Stimulated activated CD8-positive, alpha-beta memory T cell treated with anti-CD3 and anti-CD28 coated beads, Interleukin-12 subunit alpha, Interleukin-12 subunit beta, amount 100 ng/mL, for 24 hours (primary cell): Measurements from ENCODE around the gene HDC.
A peak's percentile ranks its signal among the peaks of the same experiment; 100 is the strongest.

Source experiments
- DNase-seq: peaks from one replicate; pipeline ENCODE4 v3.0.0-alpha.2; 2020; ENCODE audit errors: extremely low read depth

Gene HDC, protein sequence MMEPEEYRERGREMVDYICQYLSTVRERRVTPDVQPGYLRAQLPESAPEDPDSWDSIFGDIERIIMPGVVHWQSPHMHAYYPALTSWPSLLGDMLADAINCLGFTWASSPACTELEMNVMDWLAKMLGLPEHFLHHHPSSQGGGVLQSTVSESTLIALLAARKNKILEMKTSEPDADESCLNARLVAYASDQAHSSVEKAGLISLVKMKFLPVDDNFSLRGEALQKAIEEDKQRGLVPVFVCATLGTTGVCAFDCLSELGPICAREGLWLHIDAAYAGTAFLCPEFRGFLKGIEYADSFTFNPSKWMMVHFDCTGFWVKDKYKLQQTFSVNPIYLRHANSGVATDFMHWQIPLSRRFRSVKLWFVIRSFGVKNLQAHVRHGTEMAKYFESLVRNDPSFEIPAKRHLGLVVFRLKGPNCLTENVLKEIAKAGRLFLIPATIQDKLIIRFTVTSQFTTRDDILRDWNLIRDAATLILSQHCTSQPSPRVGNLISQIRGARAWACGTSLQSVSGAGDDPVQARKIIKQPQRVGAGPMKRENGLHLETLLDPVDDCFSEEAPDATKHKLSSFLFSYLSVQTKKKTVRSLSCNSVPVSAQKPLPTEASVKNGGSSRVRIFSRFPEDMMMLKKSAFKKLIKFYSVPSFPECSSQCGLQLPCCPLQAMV

DNA sequence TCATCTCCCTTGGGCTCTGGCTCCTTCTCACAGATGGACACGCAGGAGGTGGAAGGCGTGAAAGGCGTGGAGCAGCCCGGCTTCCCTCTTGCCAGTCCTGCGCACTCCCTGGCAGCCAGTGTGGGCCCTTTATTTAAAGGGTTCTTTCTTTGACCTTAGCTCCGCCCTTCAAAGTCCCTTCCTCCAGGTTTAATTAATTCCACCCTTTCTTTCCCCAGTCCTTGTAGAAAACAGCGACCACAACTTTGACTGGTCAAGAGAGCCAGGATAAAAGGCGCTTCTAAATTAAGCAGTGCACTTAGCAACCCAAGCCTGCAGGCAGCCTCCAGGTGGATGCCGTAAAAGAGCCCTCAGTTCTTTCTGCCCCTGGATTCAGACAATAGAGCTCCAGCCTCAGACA, at the start of gene HDC:
HDC (minus strand) TSS at position 107 of the 400 bp plus-strand sequence; CDS start at position 4, 103 bp downstream.
- DNase-seq, result no peak

DNA sequence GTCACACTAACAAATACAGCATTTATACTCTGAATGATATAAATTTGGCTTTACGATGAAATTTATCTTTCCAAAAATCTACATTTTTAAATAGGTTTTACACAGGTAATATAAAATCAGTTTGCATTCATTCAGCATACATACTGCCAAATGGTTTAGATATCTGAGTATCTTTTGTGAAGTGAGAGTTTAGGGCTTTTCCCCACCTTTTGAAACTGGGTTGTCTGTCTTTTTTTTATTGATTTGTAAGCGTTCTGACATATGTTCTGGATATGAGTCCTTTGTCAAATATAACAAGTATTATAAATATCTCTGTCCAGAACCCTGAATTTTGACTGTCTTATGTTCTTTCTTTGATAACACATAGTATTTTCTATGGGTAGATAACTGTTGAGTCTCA, 47.1 kb upstream of the HDC start:
- no peak for DNase-seq

DNA sequence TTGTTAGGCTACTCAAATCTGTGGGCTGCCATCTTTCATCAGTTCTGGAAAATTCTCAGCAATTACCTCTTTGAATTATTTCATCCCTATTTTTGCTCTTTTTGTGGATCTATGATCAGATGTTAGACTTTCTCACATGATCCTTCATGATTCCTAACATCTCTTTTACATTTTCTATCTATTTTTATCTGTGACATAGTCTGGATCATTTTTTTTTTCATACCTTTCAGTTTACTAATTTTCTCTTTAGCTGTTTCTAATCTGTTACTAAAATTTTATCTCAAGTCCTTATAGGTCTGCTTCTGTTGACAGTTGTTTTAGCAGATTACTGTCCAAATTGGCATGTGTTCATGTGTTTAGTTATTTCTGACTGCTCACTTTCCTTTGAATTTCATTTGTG, 42.3 kb upstream of the HDC start:
- no peak for DNase-seq

DNA sequence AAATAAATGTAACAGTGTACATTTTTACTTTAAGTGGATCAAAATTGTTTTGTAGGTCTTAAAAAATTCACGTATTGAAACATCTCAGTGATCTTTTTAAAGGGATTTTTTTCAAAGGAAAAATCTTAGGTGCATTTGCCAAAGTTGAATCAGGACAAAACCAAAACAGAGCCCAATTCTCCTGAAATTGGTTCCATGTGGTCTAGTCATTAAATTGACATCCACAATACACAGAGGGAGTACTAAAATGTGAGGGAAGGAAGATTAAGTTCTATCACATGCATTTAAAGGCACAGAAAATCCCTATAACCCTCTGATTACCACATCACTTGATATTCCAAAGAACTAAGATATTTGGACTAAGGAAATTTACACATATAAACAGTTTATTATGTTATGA, 39.3 kb upstream of the HDC start:
- no peak for DNase-seq

DNA sequence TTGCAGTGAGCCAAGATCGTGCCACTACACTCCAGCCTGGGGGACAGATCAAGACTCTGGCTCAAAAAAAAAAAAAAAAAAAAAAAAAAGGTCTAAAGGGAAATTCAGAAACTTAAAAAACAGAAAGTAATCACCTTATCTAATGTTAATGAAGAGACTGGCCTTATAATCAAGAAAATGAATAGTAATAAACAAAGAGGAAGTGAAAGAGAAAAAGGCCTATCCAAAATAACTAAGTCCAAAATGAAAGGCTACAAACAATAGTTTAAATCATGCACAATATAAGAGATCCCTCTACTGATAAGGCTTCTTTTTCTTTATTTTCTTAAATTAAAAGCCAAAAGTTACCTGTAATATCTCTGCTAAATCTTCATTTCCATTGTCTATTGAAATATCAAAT, 37.1 kb upstream of the HDC start:
- DNase-seq, result no peak

DNA sequence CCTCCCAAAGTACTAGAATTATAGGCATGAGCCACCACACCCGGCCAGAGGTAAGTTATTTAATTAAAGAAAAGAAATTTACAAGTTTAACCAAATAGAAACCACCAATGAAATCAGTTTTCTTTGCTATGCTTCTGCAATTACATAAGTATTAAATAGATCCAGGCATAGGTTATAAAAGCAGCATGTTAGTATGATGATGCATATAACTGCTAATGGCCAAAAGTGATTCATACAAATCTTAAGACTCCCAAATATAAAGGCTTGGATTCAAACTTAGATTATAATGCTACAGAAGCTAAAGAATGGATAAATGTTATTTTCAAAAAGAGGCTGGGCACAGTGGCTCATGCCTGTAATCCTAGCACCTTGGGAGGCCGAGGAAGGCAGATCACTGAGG, 32.8 kb upstream of the HDC start:
- DNase-seq, result no peak

DNA sequence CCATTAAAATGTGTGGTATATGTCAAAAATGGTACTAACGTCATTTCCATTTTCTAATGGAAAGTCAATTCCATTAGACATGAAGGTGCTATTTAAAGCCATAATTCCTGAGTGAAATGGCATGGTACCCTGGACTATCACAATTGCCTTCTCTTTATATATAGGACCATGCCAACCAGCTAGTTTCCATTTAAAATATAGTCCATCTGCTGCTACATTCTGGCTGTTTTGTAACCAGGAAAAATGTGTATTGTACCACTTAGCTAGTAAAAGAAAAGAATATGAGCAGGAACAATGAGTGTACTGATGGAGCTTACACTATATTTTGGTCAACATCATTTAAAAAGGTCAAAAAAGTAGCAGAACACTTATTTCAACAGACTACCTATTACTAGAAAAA, 30.4 kb upstream of the HDC start:
- no peak for DNase-seq

DNA sequence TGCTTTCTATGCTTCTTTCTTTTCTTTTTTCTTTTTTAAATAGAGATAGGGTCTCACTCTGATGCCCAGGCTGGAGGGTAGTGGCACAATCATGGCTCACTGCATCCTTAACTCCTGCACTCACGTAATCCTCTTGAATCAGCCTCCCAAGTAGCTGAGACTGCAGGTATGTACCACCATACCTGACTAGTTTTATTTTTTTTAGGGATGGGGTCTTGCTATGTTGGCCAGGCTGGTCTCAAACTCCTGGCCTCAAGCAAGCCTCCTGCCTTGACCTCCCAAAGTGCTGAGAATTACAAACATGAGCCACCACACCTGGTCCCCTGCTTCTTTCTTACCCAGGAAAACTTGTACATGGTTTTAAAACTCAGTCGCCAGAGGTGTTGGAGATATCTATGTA, 24.2 kb upstream of the HDC start:
- no peak for DNase-seq

DNA sequence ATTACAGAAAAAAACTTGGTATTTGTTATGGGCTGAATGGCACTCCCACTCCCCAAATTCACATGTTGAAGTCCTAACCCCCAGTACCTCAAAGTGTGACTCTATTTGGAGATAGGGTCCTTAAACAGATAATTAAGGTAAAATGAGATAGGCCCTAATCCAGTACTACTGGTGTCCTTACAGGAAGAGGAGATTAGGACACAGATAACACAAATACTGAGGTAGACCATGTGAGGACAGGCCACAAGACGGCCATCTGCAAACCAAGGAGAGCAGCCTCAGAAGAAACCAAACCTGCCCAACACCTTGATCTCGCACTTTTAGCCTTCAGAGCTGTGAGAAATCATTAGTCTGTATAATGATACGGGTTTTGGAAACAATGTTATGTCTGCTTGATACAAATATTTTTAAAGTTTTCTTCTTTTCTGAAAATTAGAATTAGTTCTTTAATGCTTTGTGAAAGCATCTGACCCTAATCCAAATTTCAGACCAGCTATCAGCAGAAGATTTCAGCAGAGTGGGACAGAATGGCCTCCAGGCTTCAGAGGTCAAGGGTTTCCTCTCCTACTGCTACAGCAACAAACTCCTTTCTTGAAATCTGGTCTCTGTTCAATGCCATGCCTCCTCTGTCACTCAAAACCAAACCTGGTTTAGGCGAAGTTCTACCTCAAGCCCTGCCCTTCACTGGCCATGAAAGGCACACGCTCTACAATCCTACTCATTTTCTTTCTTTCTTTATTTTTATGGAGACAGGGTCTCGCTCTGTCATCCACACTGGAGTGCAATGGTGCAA, 22.0 kb upstream of the HDC start:
- DNase-seq, result no peak

DNA sequence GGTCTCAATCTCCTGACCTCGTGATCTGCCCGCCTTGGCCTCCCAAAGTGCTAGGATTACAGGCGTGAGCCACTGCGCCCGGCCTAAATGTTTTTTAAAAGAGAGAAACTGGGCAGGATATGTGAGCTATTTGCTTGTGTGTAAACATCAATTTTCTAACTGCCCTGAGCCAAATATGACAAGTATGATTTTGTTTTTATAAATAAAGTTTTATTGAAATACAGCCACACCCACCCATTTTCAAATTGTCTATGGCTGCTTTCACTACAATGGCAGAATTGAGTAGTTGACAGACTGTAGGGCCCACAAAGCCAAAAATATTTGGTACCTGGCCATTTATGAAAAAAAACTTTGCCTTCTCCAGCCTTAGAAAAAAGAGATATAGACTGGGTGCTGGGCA, 15.9 kb upstream of the HDC start:
- DNase-seq, result no peak

DNA sequence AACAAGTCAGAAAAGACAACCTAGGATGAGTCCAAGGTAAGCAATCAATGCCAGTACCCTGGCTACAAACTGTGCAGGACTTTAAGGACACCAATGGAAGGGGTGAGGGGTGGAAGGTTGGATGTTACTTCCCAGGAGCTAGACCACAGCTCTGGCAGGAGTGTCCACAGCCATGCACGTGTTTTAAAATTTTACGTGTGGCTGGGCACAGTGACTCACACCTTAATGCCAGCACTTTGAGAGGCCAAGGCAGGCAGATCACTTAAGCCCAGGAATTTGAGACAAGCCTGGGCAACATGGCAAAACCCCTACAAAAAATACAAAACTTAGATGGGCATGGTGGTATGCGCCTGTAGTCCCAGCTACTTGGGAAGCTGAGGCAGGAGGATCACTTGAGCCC, 14.7 kb upstream of the HDC start:
- DNase-seq, result no peak

DNA sequence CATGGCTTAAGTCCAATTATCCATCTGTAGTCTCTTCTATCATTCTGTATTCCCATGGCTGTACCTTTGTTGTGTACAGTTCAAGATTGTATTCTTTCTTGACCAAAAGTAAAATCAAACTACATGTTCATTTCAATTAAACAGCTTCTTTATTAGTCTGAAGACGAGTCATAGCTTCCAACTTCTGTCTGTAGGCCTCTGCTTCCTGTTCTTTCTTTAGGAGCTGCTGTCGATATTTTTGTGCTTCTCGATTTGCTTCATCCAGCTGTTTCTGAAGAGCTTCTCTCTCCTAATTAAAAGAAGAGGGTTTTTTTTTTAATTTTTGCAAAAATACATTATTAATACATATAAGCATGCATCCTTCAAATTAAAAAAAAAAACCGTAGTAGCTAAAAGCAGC, 13.0 kb upstream of the HDC start:
- no peak for DNase-seq

DNA sequence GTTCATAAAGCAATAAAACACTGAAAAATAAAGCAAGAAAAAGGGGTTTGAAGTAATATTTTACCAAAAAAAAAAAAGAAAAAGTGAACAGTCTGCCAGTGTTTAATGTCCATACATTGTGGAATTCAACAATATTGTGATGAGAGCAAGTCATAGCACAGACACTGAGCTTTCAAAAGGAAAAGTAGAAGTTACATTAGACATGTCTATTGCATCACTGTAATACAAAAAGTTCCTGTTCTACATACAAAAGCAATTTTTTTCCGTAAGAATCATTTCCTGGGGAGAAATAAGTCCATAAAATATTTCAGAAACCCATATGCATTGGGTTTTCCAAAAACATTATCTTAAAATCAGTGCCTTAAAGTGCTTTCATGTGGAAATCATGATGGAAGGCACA, 11.8 kb upstream of the HDC start:
- no peak for DNase-seq

DNA sequence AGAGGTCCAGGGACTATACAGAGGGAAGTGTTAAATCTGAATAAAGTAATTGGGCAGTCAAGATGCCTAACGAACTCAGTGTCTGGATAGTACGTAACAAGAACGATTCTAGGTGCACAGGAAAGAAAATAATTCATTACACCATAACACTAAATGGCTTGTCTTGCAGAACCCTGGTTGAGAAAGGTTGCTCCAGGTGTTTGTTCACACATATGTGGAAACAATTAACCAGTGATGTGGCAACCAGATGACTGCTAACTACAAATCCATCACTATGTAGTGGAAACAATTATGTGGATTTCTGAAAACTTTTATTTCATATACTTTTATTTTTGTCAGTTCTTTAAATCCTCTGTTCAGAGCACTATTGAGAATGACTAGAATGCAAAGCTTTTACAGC, 10.4 kb upstream of the HDC start:
- DNase-seq, result no peak

DNA sequence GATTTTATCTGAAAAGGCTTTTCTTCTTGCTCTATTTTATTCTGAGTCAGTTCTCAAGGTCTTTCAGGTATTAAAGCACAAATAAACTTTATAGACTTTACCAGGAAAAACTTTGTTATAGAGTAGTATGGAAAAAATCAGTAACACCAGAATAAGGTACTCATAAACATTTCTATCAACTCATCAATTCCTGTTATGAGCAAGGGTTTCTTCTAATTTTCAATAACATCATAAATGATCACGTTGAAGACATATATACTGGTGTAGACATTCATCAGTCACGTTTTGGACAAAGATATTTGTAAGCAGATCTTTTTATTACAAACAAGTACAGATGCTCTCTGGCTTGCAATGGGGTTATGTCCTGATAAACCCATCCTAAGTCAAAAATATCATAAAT, 9.6 kb upstream of the HDC start:
- DNase-seq, result no peak

DNA sequence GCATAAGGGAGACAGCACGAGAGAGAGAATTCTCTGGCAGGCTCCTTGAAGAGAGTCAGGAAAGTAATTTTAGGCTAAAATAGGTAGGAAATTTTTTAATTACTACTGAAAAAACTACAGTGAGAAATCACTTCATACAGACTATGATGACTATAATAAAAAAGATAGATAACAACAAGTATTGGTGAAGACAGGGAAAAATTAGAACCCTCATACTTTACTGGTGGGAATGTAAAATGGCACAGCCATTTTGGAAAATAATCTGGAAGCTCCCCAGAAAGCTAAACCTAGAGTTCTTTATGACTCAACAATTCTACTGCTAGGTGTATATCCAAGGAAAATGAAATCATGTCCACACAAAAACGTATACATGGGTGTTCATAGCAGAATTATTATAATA, 2.1 kb upstream of the HDC start:
- DNase-seq, result no peak

DNA sequence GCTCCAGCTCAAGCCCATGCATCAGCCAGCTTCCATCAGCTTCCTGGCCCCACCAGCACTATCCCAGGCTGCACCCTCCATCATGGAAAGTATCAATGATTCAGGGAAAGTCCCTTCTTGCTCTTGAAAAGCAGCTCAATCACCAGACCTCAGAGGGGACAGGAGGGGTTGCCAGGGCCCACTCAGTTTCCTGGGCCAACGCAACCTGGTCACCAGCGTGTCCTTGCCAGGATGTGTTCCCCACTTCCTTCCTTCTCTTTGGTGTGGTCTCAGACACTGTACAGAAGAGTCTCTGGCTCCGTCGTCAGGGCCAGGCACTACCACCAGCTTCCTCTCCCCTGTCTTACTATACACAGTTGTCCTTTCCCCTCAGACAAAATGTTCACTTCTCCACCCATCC, 3.0 kb downstream of the HDC start:
- DNase-seq, result peak; percentile 9

DNA sequence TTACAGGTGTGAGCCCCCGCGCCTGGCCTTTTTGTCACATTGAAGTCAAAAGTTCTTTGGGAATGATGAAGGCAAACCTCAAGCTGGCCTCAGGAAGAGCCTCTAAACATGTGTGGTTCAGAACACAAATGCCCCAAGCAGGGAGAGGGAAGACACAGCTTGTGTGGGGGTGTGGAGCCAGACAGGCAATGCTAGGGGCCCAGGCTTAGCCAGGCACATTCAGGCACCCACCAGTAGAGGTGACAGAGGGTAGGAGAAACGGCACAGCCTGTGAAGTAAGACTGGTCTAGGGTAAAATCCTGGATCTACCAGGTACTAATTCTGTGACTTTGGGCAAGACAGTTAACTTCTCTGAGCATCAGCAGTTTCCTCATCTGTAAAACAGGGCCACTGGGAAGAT, 3.5 kb downstream of the HDC start:
- DNase-seq, result no peak

DNA sequence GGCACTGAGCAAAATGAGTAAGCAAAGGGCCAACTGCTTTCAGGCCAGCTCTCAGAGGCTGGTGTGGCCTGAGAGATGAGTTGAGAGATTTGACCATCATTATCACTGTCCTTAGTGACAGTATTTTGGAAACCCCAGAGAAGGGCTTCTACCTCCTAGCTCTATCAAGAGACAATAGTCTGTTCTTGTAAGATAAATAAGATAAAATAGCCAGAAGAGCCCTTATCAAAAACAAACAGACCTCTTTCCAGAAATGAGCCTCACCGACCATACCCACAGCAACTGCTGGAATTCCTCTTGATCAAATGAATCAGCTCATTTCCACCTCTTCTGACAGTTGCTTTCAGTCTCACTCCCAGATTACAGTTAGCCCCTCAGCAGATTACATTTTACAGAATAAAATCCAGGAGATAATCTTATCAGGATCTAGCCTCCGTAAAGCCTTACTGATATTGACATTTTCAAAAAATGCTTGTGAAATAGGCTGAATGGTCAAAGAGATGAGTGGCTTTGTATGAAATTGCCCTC, 4.5 kb downstream of the HDC start:
- DNase-seq, result no peak

DNA sequence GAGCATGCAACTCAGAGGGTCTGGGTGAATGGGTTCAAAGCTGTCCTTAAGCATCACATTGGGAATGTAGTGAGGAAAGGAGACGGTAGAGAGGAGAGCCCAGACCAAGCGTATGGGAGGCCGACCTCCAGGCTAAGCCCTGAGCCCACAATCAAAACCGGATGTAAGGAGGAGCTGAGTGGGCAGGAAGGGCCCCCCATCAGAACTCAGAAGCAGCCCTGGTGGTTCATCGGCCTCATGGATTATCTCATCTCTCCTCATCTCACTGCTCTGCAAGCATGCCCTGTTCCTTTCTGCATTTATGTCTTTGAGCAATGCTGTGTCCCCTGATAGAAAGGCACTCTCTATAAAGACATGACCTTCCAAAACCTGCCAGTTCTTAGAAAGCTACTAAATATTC, 6.2 kb downstream of the HDC start:
- no peak for DNase-seq

DNA sequence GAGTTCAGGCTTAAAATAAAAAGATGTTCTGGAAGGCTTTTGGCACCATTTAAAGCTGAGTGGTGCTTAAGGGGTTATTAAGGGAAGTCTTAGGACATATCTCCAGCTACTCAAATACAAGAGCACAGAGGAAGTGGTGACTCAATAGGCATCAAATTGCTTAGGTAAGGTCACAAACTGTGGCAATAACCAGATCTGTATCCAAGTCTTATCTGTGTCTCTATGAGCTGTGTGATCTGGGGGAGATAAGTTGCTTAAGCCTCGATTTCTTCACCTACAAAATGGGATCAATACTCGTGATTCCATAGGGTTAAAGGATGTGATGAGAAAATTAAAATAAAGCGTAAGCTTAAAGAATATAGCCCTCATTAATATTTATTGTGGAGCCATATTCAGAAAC, 7.6 kb downstream of the HDC start:
- no peak for DNase-seq

DNA sequence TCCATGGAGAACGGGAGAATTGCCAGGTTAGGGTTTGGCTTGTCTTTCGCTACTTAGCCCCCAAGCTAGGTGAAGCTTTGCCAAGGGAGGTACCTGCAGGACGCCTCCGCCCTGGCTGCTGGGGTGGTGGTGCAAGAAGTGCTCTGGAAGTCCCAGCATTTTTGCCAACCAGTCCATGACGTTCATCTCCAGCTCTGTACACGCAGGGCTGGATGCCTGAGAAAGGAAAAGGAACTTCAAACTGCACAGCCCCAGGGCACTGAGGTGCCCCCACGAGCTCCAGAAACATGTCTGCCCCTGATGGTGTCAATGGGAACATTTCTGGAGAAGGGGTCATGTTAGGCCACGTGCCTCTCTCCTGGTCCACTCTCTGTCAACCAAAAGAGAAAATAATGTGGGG, 8.2 kb downstream of the HDC start:
- no peak for DNase-seq
